GM12878 (cell line): ENCODE results near the gene CBLB. TPM values are rescaled to one million over a fixed set of nuclear protein-coding genes. Genes with fewer than 3 reads are reported as not detected.

ENCODE experiments used
- ATAC-seq: fragments of 200-7000 bp; cut with Tn5 transposase; 3 replicates; pipeline ENCODE4 v1.9.1; 2020; ENCODE audit warnings: mild to moderate bottlenecking, moderate library complexity
- BruUV-seq: library from RNA; stranded (reverse); fragments of 400-500 nt; replicated peaks from 2 replicates; lab custom pipeline; 2021; lab: Mats Ljungman, UMichigan
- CTCF ChIA-PET: fragments of 300-600 bp; sonication (Branson Sonifier 250); formaldehyde crosslinking; extraction: SDS; loops from one replicate; lab custom pipeline; 2021; ENCODE audit warnings: inconsistent platforms; lab: Yijun Ruan, JAX
- POLR2A ChIA-PET: fragments of 350-600 bp; formaldehyde crosslinking; extraction: SDS; loops from one replicate; lab custom pipeline; 2021; ENCODE audit warnings: inconsistent platforms; lab: Charles Lee
- RAD21 ChIA-PET: fragments of 300-600 bp; sonication (Branson Sonifier 250); formaldehyde crosslinking; loops from one replicate; lab custom pipeline; 2023; ENCODE audit warnings: antibody characterized with exemption; ENCODE audit not compliant: unreplicated experiment; lab: Charles Lee
- SMC1A ChIA-PET: fragments of 300-600 bp; sonication (Branson Sonifier 250); formaldehyde crosslinking; loops from one replicate; lab custom pipeline; 2023; ENCODE audit not compliant: unreplicated experiment, uncharacterized antibody; lab: Charles Lee
- DNase-seq: peaks from one replicate; pipeline ENCODE4 v3.0.0-alpha.2; 2011; ENCODE audit warnings: low read depth, low spot score
- FAIRE-seq: peaks from 3 replicates; lab custom pipeline; 2011; peaks lifted over from hg19 to GRCh38; lab: Jason Lieb, UNC
- H2AFZ ChIP-seq: 2 replicates; pipeline ENCODE4 v1.6.0; 2011; ENCODE audit warnings: low read depth, low read length, control low read depth; ENCODE audit not compliant: control insufficient read depth
- H3K27ac ChIP-seq: 2 replicates; pipeline ENCODE4 v1.5.1; 2011; ENCODE audit warnings: control low read depth; ENCODE audit not compliant: control insufficient read depth, insufficient read depth
- H3K27me3 ChIP-seq, 2 experiments: replicated peaks in 1 of 2; 2 replicates each; pipeline versions ENCODE4 v1.6.0 to v1.6.1; 2011; ENCODE audit warnings: low read length in 1 of 2; ENCODE audit not compliant: control insufficient read depth in 2 of 2, insufficient read depth in 2 of 2
- H3K36me3 ChIP-seq, 2 experiments: 2 replicates each; pipeline ENCODE4 v1.5.1; 2011; ENCODE audit warnings: low read length in 1 of 2; ENCODE audit not compliant: control insufficient read depth in 2 of 2, insufficient read depth in 2 of 2
- H3K4me1 ChIP-seq: 2 replicates; pipeline ENCODE4 v1.6.1; 2011; ENCODE audit warnings: mild to moderate bottlenecking, low read length, moderate library complexity, mixed read lengths; ENCODE audit not compliant: control insufficient read depth, insufficient read depth
- H3K4me2 ChIP-seq: 2 replicates; pipeline ENCODE4 v1.6.0; 2011; ENCODE audit warnings: control low read depth; ENCODE audit not compliant: control insufficient read depth, insufficient read depth
- H3K4me3 ChIP-seq: fragments of 200-600 bp; sonication (generic); 2 replicates; pipeline ENCODE4 v1.5.1; 2016
- H3K79me2 ChIP-seq: 2 replicates; pipeline ENCODE4 v1.6.0; 2011; ENCODE audit warnings: low read length; ENCODE audit not compliant: control insufficient read depth, insufficient read depth
- H3K9ac ChIP-seq: 2 replicates; pipeline ENCODE4 v1.8.0; 2011; ENCODE audit warnings: low read length, control low read depth, mixed read lengths; ENCODE audit not compliant: control insufficient read depth, insufficient read depth
- H3K9me3 ChIP-seq: replicated peaks from 3 replicates; pipeline ENCODE4 v1.5.1; 2011; ENCODE audit warnings: mild to moderate bottlenecking, low read length; ENCODE audit not compliant: control insufficient read depth, insufficient read depth
- H4K20me1 ChIP-seq: 2 replicates; pipeline ENCODE4 v1.6.0; 2011; ENCODE audit not compliant: control insufficient read depth, insufficient read depth
- CBFB ChIP-seq: IDR thresholded peaks from 2 replicates; pipeline ENCODE4 v1.6.1; 2016; ENCODE audit warnings: antibody characterized with exemption, low read depth
- DPF2 ChIP-seq: fragments of 450-650 bp; IDR thresholded peaks from 2 replicates; pipeline ENCODE4 v1.6.1; 2017; ENCODE audit warnings: mild to moderate bottlenecking
- HDGF ChIP-seq: fragments of 450-650 bp; IDR thresholded peaks from 2 replicates; pipeline ENCODE4 v1.6.1; 2016; ENCODE audit warnings: antibody characterized with exemption
- MLLT1 ChIP-seq: fragments of 450-650 bp; IDR thresholded peaks from 2 replicates; pipeline ENCODE4 v1.6.1; 2016; ENCODE audit warnings: mild to moderate bottlenecking
- MTA3 ChIP-seq: IDR thresholded peaks from 2 replicates; pipeline ENCODE4 v1.6.1; 2012; ENCODE audit warnings: low read length, inconsistent platforms, borderline replicate concordance
- NR2C2 ChIP-seq: IDR thresholded peaks from 2 replicates; pipeline ENCODE4 v1.6.1; 2011; ENCODE audit warnings: borderline replicate concordance, low read depth; ENCODE audit not compliant: control insufficient read depth, insufficient read length
- SP1 ChIP-seq: IDR thresholded peaks from one replicate; pipeline ENCODE4 v1.6.1; 2011; ENCODE audit warnings: low read depth, low read length
- SREBF2 ChIP-seq: IDR thresholded peaks from 2 replicates; pipeline ENCODE4 v1.6.1; 2012; ENCODE audit warnings: mild to moderate bottlenecking, low read length
- ZBTB4 ChIP-seq: fragments of 450-650 bp; formaldehyde crosslinking; IDR thresholded peaks from 2 replicates; pipeline ENCODE4 v1.4.0; 2022; ENCODE audit warnings: mild to moderate bottlenecking, moderate library complexity
- ZNF217 ChIP-seq: fragments of 450-650 bp; IDR thresholded peaks from 2 replicates; pipeline ENCODE4 v1.6.1; 2017; ENCODE audit warnings: antibody characterized with exemption, mild to moderate bottlenecking
- ZNF384 ChIP-seq: IDR thresholded peaks from 2 replicates; pipeline ENCODE4 v1.6.1; 2012; ENCODE audit warnings: low read depth, mild to moderate bottlenecking, low read length, improper control_type of control experiment, borderline replicate concordance
- WGBS: methylation state at CpG from one replicate; pipeline ENCODE4 v1.1.6; 2016; ENCODE audit warnings: low lambda C conversion rate; ENCODE audit not compliant: insufficient replicate concordance, insufficient coverage; ENCODE audit errors: missing lambda C conversion rate; 5-methylcytosine and 5-hydroxymethylcytosine counted together
- in situ Hi-C: fragments of 300-500 bp; cut with MboI; formaldehyde crosslinking; loops from 9 replicates; pipeline ENCODE4 v1.14.3; 2018; ENCODE audit warnings: mixed read lengths
- intact Hi-C: fragments of 100-400 bp; cut with micrococcal nuclease; formaldehyde crosslinking; loops from one replicate; pipeline ENCODE4 v1.14.2; 2022; ENCODE audit not compliant: unreplicated experiment
- polyA plus RNA-seq, 11 experiments: library from polyadenylated mRNA; depleted of rRNA in 4 of 11; unstranded in 6 of 11; stranded (reverse) in 5 of 11; fragments of >200 nt; fragmentation: Nextera tagmentation in 4 of 11; fragmentation: Illumina TruSeq in 1 of 11; extraction: Ambion mirVana in 4 of 11; extraction: Trizol in 1 of 11; gene quantifications; 1 replicate in 1 of 11; 2 replicates in 10 of 11; pipeline versions ENCODE4 v1.2.1 to v1.2.3, GENCODE V29; 2011 to 2016; ENCODE audit warnings: inconsistent platforms in 2 of 11, missing spikeins in 2 of 11, low read depth in 1 of 11
- total RNA-seq, 4 experiments: library from RNA; depleted of rRNA in 3 of 4; stranded (reverse); fragments of >200 nt in 3 of 4; fragmentation: Illumina TruSeq in 1 of 4; extraction: Trizol in 1 of 4; gene quantifications; 2 replicates each; pipeline versions ENCODE4 v1.2.1 to v1.2.3, GENCODE V29; 2013 to 2021

CBLB gene
- total and polyA plus RNA-seq, 10 of the 15 experiments (the other 5 are each of a cell fraction or from before 2014, with no cell fraction given) = 17.2 to 107 (median 41.9) TPM

- TF ChIP-seq DPF2 (0 out of 2 replicates have a peak, but pooled peaks have one; percentile 51), ZNF217 (peak; percentile 63; the same call in 1 of the 2 replicates)
These were observed 96.2 kb downstream of the CBLB start (continued) for GRCh38 chr3:105772635-105773034.

GRCh38 chr3:105771392-105771791, 97.4 kb downstream of the CBLB start:
- POLR2A ChIA-PET = no interaction called here
- SMC1A ChIA-PET = interaction anchor here (1.1 to 1.5 kb wide), 6 partner anchors 14 to 159 kb away, joined by 3 to 6 read pairs (median 4); no protein-coding TSS in a partner anchor
- H3K9me3 ChIP-seq = no peaks in the 10 kb centered on the region; the same call in 1 of the 3 replicates
- no peak overlapping the region for H2AFZ ChIP-seq
- no peak for TF ChIP-seq HDGF
- TF ChIP-seq CBFB = no peak
- peaks cover 19% of the 10 kb centered on the region for H3K79me2 ChIP-seq
- TSS peak; percentile 13 for BruUV-seq
- H4K20me1 ChIP-seq = no peaks in the 10 kb centered on the region
- WGBS = 100% methylated on average over 1 of the region's 1 CpG
- H3K4me1 ChIP-seq = peaks cover 9% of the 10 kb centered on the region; the same call in 1 of the 2 replicates
- CTCF ChIA-PET = interaction anchor here (0.6 to 1.0 kb wide), 2 partner anchors 26 to 478 kb away, joined by 3 read pairs; no protein-coding TSS in a partner anchor
- intact Hi-C loops (no loop called here), in situ Hi-C loops (no loop called here)
- no peaks in the 10 kb centered on the region for H3K27me3 ChIP-seq
- ATAC-seq (no peak), DNase-seq (no peak), FAIRE-seq (no peak)
- no peaks in the 10 kb centered on the region; a peak in 2 of 4 replicates for H3K36me3 ChIP-seq
- no peak overlapping the region for H3K9ac ChIP-seq
- no peak overlapping the region for H3K4me2 ChIP-seq
- no peak overlapping the region for H3K27ac ChIP-seq
- H3K4me3 ChIP-seq = no peak overlapping the region
- RAD21 ChIA-PET = interaction anchor here (1.0 to 1.3 kb wide), 2 partner anchors 66 to 83 kb away, joined by 3 to 6 read pairs; no protein-coding TSS in a partner anchor

- H3K9ac ChIP-seq = no peak overlapping the region
- no peak overlapping the region for H3K4me3 ChIP-seq
- H3K27ac ChIP-seq = no peak overlapping the region
- H3K4me1 ChIP-seq = peaks cover 15% of the 10 kb centered on the region; the same call in 1 of the 2 replicates
- ChIA-PET POLR2A (interaction anchor here (1.2 kb wide), 1 partner anchor 19 kb away, joined by 4 read pairs; no protein-coding TSS in a partner anchor), RAD21 (interaction anchor here (1.0 to 1.3 kb wide), 2 partner anchors 67 to 82 kb away, joined by 3 to 6 read pairs; no protein-coding TSS in a partner anchor), SMC1A (interaction anchor here (1.0 to 1.5 kb wide), 6 partner anchors 13 to 160 kb away, joined by 3 to 5 read pairs (median 3); no protein-coding TSS in a partner anchor), CTCF (interaction anchor here (0.7 kb wide), 1 partner anchor 11 kb away, joined by 3 read pairs; no protein-coding TSS in a partner anchor)
- no peak for ATAC-seq
- H3K27me3 ChIP-seq = no peaks in the 10 kb centered on the region
- no peaks in the 10 kb centered on the region; the same call in 1 of the 3 replicates for H3K9me3 ChIP-seq
- no peak overlapping the region for H3K4me2 ChIP-seq
- H3K79me2 ChIP-seq = peaks cover 19% of the 10 kb centered on the region
- no peak for FAIRE-seq
- DNase-seq = no peak
- H2AFZ ChIP-seq = no peak overlapping the region
- no TSS peak for BruUV-seq
- H3K36me3 ChIP-seq = no peaks in the 10 kb centered on the region; a peak in 2 of 4 replicates
- H4K20me1 ChIP-seq = no peaks in the 10 kb centered on the region
- in situ Hi-C loops = no loop called here
- intact Hi-C loops = no loop called here
- WGBS = 97% methylated on average over 4 of the region's 4 CpGs
- no peak for TF ChIP-seq MLLT1
- TF ChIP-seq SREBF2 = no peak
- TF ChIP-seq MTA3 = no peak
- no peak for TF ChIP-seq ZNF217
- TF ChIP-seq ZBTB4 (CRISPR knock-in tag) = no peak
- no peak for TF ChIP-seq ZNF384
- no peak for TF ChIP-seq SP1
- no peak for TF ChIP-seq NR2C2
These were observed 98.4 kb downstream of the CBLB start for GRCh38 chr3:105770410-105770809.
